HG03354 (cell line): Measurements from ENCODE around the gene MYB.
"Not testable (repeated sequence)": the region's sequence is repeated elsewhere in the genome, so short reads cannot be mapped to it uniquely, and the experiment has no call there.

Source experiments
- ATAC-seq: cut with Tn5 transposase; IDR thresholded peaks from one replicate; pipeline ENCODE4 v1.9.1; 2021; ENCODE audit warnings: mild to moderate bottlenecking; ENCODE audit not compliant: unreplicated experiment, poor library complexity, severe bottlenecking

Gene MYB

GRCh38 chr6:135180542-135181332, at the start of gene MYB:
Gene MYB, plus strand, starts transcription at chr6:135181308. Its CDS starts 206 bp downstream, at chr6:135181514.
- ATAC-seq, result peak; percentile 38

GRCh38 chr6:135132776-135133175, 48.3 kb upstream of the MYB start:
- no peak for ATAC-seq

DNA sequence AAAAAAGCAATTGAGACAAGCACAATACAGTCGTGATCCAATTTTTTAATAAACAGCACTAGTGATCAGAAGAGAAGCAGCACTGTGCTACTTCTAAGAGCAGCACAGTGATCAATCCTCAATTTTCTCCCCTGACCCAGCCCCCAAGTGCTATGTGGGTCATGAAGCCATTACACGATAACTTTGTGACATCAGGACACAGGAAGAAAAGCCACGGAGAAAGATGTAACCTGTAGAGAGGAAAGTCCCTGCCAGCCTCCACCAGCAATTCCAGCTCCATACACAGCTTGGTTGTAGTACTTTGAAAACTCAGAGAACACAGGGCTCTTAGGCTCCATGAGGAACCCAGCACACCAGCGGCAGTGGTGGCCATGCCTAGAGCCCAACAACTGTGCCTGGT, 45.3 kb upstream of the MYB start:
- ATAC-seq, result no peak

GRCh38 chr6:135137826-135138225, 43.3 kb upstream of the MYB start:
- ATAC-seq, result no peak

DNA sequence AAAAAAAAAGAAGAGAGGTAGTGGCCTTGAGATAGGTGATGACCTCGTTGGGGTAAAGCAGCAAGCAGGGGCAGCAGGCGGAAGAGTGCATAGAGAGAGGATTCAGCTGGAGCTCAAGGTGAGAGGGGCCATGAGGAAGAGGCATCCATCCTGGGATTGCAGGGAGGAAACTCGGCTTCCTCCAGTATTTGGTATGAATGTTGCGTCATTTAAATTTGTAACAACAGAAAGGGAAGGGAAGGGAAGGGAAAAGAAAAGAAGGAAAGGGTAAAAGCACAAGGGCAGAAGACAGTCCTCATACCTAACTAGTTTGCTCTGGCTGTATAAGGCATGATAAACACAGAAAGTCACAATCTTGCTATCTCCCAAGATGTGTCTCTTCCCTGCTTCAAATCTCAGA, 39.9 kb upstream of the MYB start:
- ATAC-seq, result no peak

GRCh38 chr6:135141728-135142127, 39.4 kb upstream of the MYB start:
- ATAC-seq, result no peak

DNA sequence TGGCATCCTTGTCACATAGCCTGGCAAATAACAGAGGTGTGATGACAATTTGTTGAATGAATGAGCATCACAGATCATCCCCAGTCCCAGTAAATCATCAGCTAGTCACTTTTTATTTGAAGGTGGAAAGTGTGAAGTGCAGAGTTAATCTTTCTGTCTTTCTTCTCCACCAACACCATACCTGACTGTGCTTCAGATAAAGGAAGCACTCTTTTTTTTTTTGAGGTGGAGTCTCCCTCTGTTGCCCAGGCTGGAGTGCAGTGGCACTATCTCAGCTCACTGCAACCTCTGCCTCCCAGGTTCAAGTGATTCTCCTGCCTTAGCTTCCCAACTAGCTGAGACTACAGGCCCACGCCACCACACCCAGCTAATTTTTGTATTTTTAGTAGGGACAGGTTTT, 38.9 kb upstream of the MYB start:
- ATAC-seq, result not testable (repeated sequence)

DNA sequence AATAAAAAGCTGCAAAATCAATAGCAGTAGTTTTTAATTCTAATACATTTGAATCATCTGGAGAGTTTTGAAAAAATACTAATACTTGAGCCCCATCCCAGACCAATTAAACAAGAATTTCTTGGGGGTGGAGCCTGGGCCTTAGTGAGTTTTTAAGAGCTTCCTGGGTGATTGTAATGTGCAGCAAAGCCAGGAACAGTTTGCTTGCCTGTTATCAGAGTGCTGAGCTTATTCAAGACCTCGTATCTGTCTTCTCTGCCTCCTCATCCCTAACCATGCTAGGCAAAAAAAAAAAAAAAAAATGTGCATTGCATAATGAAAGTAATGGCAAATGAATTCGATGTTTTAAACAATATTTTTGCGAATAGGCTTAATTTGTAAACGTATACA, 36.4 kb upstream of the MYB start:
- no peak for ATAC-seq

DNA sequence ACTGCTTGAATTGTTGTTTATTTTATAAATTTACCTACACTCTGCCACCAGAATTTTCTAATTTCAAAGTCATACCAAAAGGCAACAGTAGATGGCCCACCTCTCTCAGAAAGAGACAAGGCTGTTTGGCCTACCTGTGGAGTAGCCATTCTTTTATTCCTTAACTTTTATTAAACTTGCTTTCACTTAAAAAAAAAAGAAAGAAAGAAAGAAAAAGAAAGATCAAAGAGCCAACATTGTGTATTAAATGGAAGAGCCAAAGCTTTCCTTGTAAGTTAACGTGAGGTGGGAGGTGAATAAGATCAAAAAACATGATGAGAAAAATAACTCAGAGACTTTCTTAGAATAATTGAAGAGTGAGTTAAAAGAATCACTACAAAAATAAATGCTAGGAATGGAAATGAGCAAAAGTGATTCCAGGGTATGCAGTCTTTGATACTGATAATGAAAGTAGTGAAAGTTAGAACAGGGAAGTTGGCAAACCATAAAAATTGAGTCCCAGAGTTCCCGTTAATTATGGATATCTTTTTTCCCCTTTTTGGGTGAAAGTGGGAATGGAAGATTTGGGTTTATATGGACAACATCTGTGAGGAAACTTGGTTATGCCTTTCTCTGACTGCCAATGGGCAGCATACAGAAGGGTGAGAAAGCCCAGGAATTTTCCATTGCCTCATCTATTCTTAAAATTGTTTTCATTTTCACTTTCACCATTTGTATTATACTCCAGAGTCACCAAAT, 35.9 kb upstream of the MYB start:
- ATAC-seq, result peak; percentile 55

- ATAC-seq, result no peak
Observed at GRCh38 chr6:135146162-135146934, 34.8 kb upstream of the MYB start.

DNA sequence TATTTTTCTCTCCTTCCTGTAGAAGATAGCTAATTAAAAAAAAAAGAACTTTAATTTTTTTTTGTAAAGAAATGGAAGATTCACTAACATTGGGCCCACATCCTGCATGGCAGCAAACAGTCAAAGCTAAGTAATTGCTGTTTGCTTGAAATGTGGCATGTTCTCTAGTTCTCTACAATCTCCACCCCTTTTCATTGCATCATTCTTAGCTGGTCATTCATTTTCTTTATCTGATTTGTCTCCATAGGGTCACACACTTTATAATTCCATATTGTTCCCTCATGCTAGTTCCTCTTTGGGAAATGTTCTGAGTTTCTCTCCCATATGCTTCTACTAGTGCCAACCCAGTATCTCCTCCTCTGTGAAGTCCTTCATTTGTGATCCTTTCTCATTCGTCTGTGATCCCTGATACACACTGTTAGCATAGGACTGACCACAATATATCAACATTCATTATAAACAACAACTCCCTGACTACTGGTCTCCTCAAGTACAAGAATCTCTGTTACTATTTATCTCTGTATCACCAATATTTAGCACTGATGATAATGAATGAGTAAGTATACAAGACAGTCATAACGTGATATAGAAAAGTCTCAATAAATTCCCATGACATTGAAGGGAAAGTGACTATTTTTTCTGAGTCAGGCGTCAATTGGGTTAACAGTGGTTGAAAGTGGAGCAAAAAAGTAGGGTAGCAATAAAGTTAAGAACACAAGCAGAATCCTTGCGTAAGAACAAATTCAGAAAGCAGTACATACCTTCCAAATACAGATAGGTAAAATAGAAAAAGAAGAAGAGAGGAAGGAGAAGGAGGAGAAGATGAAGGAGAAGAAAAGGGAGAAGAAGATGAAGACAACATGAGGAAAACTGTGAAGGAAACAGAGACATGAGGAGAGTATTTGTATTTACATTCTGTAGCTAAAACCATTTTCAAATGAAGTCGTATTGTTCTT, 33.2 kb upstream of the MYB start:
- ATAC-seq, result no peak

DNA sequence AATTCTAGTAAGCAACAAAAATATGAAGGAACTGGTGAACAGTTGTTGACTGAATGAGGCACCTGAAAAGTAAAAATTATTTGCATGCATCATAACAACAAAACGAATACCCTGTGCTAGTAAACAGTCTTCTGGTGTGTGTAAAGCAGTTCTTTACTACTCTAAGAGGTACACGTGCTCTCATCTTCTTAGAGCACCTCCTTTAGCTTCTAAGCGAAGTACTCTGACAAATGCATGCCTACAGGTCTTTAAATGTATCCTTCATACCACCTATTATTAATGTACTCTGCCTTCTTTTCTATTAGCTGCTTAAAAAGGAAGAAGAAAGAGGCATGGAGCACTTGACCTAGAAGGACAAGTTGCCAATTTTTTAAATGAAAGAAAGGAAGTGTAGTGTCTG, 32.2 kb upstream of the MYB start:
- ATAC-seq, result no peak

DNA sequence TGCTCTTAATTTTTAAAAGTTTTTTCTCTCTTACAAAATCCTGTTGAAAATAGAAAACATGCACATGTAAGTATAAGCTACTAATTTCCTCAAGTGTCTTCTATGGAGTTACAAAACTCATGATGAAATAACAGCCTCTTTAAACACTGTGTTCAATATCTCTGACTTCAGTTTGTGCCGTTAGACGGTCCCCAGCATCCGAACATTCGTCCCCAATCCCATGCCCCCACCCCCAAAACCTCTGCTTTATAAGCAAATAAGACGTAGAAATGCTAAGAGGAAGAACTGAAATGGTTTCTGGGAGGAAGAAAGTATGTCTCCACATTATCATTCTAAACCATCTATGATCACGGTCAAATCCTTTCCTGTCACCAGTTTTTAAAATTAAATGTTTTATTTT, 31.7 kb upstream of the MYB start:
- no peak for ATAC-seq

- ATAC-seq, result not testable (repeated sequence)
Observed at GRCh38 chr6:135150481-135150880, 30.6 kb upstream of the MYB start.

- ATAC-seq, result not testable (repeated sequence)
Observed at GRCh38 chr6:135154125-135154524, 27.0 kb upstream of the MYB start.

- no peak for ATAC-seq
Observed at GRCh38 chr6:135158397-135158796, 22.7 kb upstream of the MYB start.

GRCh38 chr6:135159531-135159930, 21.6 kb upstream of the MYB start:
- peak; percentile 46 for ATAC-seq

GRCh38 chr6:135161411-135162395, 19.4 kb upstream of the MYB start:
- no peak for ATAC-seq
